Inferior parietal cortex (tissue), 1 donor: ENCODE results near the gene MYO1C.
A peak's percentile ranks its signal among the peaks of the same experiment; 100 is the strongest.
"Not testable (repeated sequence)": the region's sequence is repeated elsewhere in the genome, so short reads cannot be mapped to it uniquely, and the experiment has no call there.

Experiments used
- DNase-seq: peaks from one replicate; pipeline ENCODE4 v3.0.0-alpha.2; 2016; ENCODE audit errors: extremely low spot score

MYO1C gene

DNA sequence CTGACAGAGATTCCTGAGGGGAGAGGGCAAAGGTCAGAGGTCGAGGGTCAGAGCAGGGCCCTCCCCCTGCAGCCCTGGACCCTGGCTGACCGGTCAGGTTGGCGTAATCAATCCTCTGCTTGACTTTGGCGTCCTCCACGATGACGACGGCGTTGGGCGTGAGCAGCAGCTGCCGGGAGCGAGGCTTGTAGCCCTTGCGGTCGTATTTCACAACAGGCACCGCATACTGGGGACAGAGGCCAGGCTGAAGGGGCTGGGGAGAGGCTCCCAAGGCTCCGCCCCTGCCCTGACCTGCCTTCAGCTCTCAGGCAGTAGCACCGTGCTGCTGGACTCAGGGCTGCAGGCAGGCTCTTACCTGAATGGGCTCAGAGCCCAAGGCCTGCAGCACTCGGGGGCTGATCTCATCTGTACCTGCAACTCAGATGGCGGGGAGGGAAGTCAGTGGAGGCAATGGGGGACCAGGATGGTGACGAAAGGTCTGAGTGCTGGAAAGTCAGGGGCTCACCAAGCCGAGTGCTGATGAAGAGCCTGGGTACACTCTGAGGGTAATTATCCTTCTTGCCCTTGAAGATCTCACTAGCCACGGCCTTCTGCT lies 24.5 kb downstream of the MYO1C start:
- no peak for DNase-seq

DNA sequence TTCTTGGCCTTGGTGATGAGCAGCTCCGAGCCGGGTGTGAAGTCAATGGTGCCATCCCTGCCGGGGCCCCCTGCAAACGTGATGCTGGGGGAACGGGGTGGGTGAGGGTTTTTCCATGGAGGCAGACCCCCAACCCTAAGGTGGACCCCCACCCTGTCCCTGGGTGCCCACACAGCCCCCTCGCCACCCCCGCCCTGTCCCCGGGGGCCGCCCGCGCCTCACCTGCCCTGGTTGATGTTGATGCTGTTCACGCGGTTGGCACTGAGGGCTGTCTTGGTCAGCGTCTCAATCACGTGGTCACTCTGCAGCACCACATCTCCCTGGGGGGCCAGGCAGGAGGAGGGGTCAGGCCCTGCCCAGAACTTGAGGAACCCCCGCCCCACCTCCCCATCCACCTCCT lies 25.2 kb downstream of the MYO1C start:
- DNase-seq = no peak

- no peak for DNase-seq
Observed at GRCh38 chr17:1464186-1464585, 28.3 kb downstream of the MYO1C start.

GRCh38 chr17:1462164-1463112 lies 30.0 kb downstream of the MYO1C start:
- DNase-seq = no peak

DNA sequence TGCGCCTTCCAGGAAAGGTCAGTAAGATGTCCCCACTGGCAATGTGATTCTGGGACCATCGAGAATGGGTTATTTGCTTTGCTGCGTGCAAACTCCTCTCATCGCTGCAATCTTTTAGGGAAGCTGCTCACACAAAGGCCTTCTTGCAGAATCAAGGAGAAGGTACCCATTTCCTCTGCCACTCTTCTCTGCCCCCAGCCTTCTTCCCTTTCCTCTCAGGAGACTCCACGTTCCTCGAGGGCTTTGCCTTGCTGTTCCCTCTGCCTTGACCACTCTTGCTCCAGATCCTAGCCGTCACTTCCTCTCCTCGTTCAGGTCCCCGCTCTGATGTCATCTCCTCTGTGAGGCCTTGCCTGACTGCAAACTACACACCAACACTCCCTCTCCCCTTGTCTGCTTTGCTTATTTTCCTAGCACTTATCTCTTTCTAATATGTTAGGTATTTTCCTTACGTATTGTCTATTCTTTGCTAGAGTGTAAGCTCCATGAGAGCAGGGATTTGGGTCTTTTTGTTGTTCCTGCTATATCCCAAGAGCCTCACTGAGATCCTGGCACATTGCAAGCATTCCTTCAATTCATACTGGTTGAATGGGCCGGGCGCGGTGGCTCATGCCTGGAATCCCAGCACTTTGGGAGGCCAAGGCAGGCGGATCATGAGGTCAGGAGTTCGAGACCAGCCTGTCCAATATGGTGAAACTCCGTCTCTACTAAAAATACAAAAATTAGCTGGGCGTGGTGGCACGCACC lies 31.1 kb downstream of the MYO1C start:
- no peak for DNase-seq

DNA sequence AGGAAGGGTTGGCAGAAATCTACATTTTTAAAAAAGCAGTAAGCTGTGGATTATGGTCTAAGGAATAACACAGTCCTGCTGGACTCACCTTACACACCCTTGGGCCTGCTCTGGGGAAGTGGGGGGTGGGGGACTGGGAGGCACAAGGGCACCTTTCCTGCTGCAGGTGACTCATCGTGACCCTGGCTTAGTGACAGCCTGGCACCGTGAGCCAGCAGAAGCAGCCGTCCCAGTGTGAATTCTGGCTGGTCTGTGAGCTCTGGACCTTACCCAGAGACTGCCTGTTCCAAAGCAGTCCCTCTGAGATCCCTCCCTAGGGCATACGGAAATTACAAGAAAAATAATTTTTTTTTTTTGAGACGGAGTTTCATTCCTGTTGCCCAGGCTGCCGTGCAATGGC lies 32.3 kb downstream of the MYO1C start:
- DNase-seq = no peak

DNA sequence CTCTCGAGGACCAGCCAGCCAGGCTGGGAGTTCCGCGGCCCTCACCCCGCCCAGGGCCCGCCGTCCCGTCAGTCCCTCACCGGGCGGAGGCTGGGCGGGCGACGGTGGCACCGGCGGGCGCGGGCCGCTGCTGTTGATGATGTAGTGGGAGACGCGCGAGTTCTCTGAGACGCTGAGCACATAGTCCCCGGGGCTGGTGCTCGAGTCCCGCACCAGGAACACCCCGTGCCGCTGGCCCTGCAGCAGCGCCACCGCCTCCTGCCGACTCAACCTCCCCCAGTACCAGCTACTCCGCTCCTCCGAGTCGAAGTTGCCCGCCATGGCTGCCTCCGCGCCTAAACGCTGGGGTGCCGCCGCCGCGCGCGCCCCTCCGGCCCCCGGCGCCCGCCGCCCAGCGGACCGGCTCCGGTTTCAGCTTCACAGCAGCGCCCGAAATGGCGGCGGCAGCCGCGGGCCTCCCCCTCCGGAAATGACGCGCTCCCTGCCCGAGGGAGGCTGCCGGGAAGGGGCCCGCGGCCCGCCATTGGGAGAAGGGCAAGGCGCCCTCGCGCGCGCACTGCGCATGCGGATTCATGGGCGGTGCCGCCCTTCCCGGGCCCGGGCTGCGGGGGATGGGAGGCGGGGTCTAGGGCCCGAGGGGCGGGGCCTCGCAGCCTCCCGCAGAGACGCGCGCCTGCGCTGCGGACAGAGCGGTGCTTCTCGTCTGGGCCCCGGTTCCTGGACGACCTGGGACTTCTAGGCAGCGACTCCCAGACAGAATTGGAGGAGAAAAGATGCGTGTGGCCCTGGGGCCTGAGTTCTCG lies 36.5 kb downstream of the MYO1C start, which contains the start of gene CRK:
CRK (minus strand) TSS at position 436 of the 803 bp plus-strand sequence; CDS start at position 321, 115 bp downstream.
- DNase-seq = peak; percentile 97

DNA sequence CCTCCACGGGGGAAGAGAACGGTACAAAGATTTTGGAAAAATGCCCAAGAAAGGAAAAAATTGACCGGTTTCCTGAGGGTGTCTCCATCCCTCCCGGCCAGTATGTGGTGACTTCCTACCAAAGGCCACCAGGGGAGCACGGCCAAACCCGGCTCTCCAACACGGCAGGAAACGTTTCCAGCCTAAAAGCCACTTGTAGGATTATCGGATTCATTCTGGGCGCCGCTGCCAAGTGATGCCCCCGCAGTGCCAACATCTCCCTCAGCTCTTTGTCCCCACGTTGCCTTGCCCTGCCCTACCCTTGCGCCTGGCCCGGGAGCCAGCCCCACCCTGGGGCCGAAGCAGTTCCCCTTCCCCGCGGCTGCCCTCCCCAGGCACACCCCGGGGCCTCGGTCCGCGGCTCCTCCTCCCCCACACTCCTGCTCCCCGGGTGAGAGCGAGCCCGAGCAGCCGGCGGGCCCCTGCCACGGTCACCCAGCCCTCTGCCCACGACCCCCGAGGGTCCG lies 37.1 kb downstream of the MYO1C start:
- no peak for DNase-seq

DNA sequence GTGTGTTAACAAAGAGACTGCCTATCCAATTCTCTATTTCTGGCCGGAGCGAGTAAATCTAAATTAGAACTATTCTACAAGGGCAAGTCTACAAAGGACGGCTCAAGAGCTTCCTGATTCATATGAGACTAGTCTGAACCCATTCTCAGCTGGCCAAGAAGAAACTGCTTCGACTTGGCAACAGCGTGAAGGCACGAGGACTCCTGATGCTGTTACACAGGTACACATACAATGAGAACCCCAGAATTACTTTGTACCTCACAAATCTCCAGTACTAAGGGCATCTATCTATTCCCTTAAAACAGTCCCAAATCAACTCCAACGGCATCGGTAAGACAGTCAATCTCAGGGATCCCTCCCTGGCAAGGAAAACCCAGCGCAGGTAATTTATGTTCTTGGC lies 37.9 kb downstream of the MYO1C start:
- no peak for DNase-seq

DNA sequence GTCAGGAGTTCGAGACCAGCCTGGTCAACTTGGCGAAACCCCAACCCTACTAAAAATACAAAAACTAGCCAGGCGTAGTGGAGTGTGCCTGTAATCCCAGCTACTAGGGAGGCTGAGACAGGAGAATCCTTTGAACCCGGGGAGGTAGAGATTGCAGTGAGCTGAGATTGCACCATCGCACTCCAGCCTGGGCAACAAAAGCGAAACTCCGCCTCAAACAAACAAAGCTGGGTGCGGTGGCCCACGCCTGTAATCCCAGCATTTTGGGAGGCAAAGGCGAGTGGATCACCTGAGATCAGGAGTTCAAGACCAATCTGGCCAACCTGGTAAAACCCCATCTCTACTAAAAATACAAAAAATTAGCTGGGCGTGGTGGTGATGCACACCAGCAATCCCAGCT lies 38.8 kb downstream of the MYO1C start:
- DNase-seq = not testable (repeated sequence)

DNA sequence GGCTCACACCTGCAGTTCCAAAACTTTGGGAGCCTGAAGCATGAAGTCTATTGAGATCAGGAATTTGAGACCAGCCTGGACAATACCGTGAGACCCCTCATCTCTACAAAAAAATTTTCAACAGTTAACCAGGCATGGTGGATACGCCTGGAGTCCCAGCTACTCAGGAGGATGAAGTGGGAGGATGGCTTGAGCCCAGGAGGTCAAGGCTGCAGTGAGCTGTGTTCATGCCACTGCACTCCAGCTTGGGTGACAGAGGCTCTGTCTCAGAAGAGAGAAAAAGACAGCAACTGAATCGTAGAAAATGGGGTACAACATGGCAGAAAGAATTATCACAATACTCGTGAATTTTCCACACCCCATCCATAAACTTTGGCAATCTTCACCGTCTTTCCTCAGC lies 39.6 kb downstream of the MYO1C start:
- DNase-seq = no peak

- not testable (repeated sequence) for DNase-seq
Observed at GRCh38 chr17:1450261-1450660, 42.2 kb downstream of the MYO1C start.

DNA sequence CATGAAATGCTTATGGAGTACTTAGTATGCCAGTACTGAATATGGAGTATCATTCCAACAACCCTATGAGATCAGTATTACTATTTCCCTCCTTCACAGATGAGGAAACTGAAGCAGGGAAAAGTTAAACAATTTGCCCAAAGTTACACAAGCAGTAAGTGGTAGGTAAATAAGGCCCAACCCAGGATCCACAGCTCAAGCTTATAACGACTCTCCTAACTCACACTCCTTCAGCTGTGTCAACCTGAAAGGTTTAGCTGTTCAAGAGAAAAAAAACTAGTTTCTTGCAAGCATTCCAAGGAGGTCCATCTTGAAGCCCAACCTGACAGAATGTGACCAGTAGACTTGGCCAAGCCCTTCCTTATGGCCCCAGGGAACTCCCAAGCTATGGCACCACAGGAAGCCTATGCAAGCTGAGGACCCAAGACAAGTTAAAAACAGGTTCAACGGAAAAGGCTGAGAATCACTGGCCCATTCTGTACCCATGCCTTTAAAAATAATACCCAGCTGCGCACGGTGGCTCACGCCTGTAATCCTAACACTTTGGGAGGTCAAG lies 43.0 kb downstream of the MYO1C start:
- no peak for DNase-seq

- no peak for DNase-seq
Observed at GRCh38 chr17:1447052-1447451, 45.4 kb downstream of the MYO1C start.

- DNase-seq = no peak
Observed at GRCh38 chr17:1446201-1446600, 46.3 kb downstream of the MYO1C start.

GRCh38 chr17:1445695-1446094 lies 46.8 kb downstream of the MYO1C start:
- not testable (repeated sequence) for DNase-seq

GRCh38 chr17:1442721-1443120 lies 49.8 kb downstream of the MYO1C start:
- not testable (repeated sequence) for DNase-seq

DNA sequence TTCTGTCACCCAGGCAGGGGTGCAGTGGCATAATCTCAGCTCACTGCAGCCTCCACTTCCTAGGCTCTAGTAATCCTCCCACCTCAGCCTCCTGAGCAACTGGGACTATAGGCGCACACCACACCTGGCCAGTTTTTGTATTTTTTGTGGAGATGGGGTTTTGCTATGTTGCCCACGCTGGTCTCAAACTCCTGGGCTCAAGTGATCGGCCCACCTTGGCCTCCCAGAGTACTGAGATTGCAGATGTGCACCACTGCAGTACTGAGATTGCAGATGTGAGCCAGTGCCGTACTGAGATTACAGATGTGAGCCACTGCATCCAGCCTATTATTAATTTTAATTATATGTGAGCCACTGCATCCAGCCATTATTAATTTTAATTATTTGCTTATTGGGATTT lies 50.3 kb downstream of the MYO1C start:
- DNase-seq = no peak

- DNase-seq = no peak
Observed at GRCh38 chr17:1440921-1441320, 51.6 kb downstream of the MYO1C start.

- DNase-seq = no peak
Observed at GRCh38 chr17:1438593-1439083, 53.8 kb downstream of the MYO1C start.

DNA sequence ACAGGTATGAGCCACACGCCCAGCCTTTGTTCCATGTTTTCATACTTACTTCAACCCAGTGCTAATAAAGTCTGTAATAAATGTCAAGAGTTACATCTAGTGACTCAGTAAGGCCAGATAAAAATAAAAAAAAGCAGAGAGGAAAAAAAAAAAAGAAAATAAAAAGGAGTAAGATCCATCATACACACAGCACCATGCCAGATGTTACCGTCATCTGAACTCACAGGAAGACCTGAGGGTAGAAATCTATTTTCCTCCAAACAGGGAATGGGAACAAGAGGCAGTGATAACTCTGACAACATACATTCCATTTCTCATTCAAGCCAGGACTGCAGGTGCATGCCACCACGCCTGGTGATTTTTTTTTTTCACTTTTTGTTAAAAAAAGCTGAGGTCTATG lies 57.2 kb downstream of the MYO1C start:
- no peak for DNase-seq
